ENCODE results near the gene ARPC5.

The ARPC5 gene

GRCh38 chr1:183604815-183605214, 30.8 kb downstream of the ARPC5 start:
- no peaks in the 10 kb centered on the region for H3K4me1 ChIP-seq (ENCODE audit: control insufficient read depth, insufficient read depth, low read length)
- no peaks in the 10 kb centered on the region for H3K36me3 ChIP-seq (ENCODE audit: control insufficient read depth, insufficient read depth, low read length)
- no peaks in the 10 kb centered on the region for H3K9me3 ChIP-seq (ENCODE audit: control insufficient read depth, low read length)
- no peak overlapping the region for H3K4me3 ChIP-seq (ENCODE audit: low read length)
- H3K9ac ChIP-seq (ENCODE audit: low read length), result no peak overlapping the region
- no peaks in the 10 kb centered on the region for H3K27me3 ChIP-seq (ENCODE audit: control insufficient read depth, insufficient read depth, low read length)

- H3K4me3 ChIP-seq (ENCODE audit: low read length), result no peak overlapping the region
These were observed 31.4 kb downstream of the ARPC5 start for GRCh38 chr1:183604038-183604808.

GRCh38 chr1:183602510-183602909, 33.1 kb downstream of the ARPC5 start:
- Histone ChIP-seq H3K36me3 (ENCODE audit: control insufficient read depth, insufficient read depth, low read length) (no peaks in the 10 kb centered on the region), H3K9me3 (ENCODE audit: control insufficient read depth, low read length) (no peaks in the 10 kb centered on the region), H3K9ac (ENCODE audit: low read length) (no peak overlapping the region), H3K27me3 (ENCODE audit: control insufficient read depth, insufficient read depth, low read length) (no peaks in the 10 kb centered on the region), H3K4me1 (ENCODE audit: control insufficient read depth, insufficient read depth, low read length) (no peaks in the 10 kb centered on the region), H3K4me3 (ENCODE audit: low read length) (no peak overlapping the region)

More at GRCh38 chr1:183604038-183604808, 31.4 kb downstream of the ARPC5 start:
- Histone ChIP-seq H3K9me3 (ENCODE audit: control insufficient read depth, low read length) (no peaks in the 10 kb centered on the region), H3K4me1 (ENCODE audit: control insufficient read depth, insufficient read depth, low read length) (no peaks in the 10 kb centered on the region), H3K9ac (ENCODE audit: low read length) (no peak overlapping the region), H3K27me3 (ENCODE audit: control insufficient read depth, insufficient read depth, low read length) (no peaks in the 10 kb centered on the region), H3K36me3 (ENCODE audit: control insufficient read depth, insufficient read depth, low read length) (no peaks in the 10 kb centered on the region)

- Histone ChIP-seq H3K9ac (ENCODE audit: low read length) (no peak overlapping the region), H3K36me3 (ENCODE audit: control insufficient read depth, insufficient read depth, low read length) (no peaks in the 10 kb centered on the region), H3K27me3 (ENCODE audit: control insufficient read depth, insufficient read depth, low read length) (no peaks in the 10 kb centered on the region), H3K9me3 (ENCODE audit: control insufficient read depth, low read length) (no peaks in the 10 kb centered on the region), H3K4me3 (ENCODE audit: low read length) (no peak overlapping the region), H3K4me1 (ENCODE audit: control insufficient read depth, insufficient read depth, low read length) (no peaks in the 10 kb centered on the region)
These were observed 34.9 kb downstream of the ARPC5 start for GRCh38 chr1:183600634-183601033.

- H3K27me3 ChIP-seq (ENCODE audit: control insufficient read depth, insufficient read depth, low read length), result no peaks in the 10 kb centered on the region
- H3K4me3 ChIP-seq (ENCODE audit: low read length), result no peak overlapping the region
- H3K9ac ChIP-seq (ENCODE audit: low read length), result no peak overlapping the region
- H3K4me1 ChIP-seq (ENCODE audit: control insufficient read depth, insufficient read depth, low read length), result no peaks in the 10 kb centered on the region
- H3K36me3 ChIP-seq (ENCODE audit: control insufficient read depth, insufficient read depth, low read length), result no peaks in the 10 kb centered on the region
- no peaks in the 10 kb centered on the region for H3K9me3 ChIP-seq (ENCODE audit: control insufficient read depth, low read length)
These were observed 35.4 kb downstream of the ARPC5 start for GRCh38 chr1:183600136-183600535.

GRCh38 chr1:183598386-183598785, 37.2 kb downstream of the ARPC5 start:
- Histone ChIP-seq H3K4me3 (ENCODE audit: low read length) (no peak overlapping the region), H3K9me3 (ENCODE audit: control insufficient read depth, low read length) (no peaks in the 10 kb centered on the region), H3K9ac (ENCODE audit: low read length) (no peak overlapping the region), H3K27me3 (ENCODE audit: control insufficient read depth, insufficient read depth, low read length) (no peaks in the 10 kb centered on the region), H3K36me3 (ENCODE audit: control insufficient read depth, insufficient read depth, low read length) (no peaks in the 10 kb centered on the region), H3K4me1 (ENCODE audit: control insufficient read depth, insufficient read depth, low read length) (no peaks in the 10 kb centered on the region)

GRCh38 chr1:183597656-183598347, 37.8 kb downstream of the ARPC5 start:
- no peak overlapping the region for H3K9ac ChIP-seq (ENCODE audit: low read length)
- H3K27me3 ChIP-seq (ENCODE audit: control insufficient read depth, insufficient read depth, low read length), result no peaks in the 10 kb centered on the region
- H3K36me3 ChIP-seq (ENCODE audit: control insufficient read depth, insufficient read depth, low read length), result no peaks in the 10 kb centered on the region
- no peak overlapping the region for H3K4me3 ChIP-seq (ENCODE audit: low read length)
- H3K4me1 ChIP-seq (ENCODE audit: control insufficient read depth, insufficient read depth, low read length), result no peaks in the 10 kb centered on the region
- H3K9me3 ChIP-seq (ENCODE audit: control insufficient read depth, low read length), result no peaks in the 10 kb centered on the region

GRCh38 chr1:183596500-183596899, 39.1 kb downstream of the ARPC5 start:
- Histone ChIP-seq H3K4me1 (ENCODE audit: control insufficient read depth, insufficient read depth, low read length) (no peaks in the 10 kb centered on the region), H3K27me3 (ENCODE audit: control insufficient read depth, insufficient read depth, low read length) (no peaks in the 10 kb centered on the region), H3K9me3 (ENCODE audit: control insufficient read depth, low read length) (no peaks in the 10 kb centered on the region), H3K36me3 (ENCODE audit: control insufficient read depth, insufficient read depth, low read length) (no peaks in the 10 kb centered on the region), H3K4me3 (ENCODE audit: low read length) (no peak overlapping the region), H3K9ac (ENCODE audit: low read length) (no peak overlapping the region)

- no peak overlapping the region for H3K4me3 ChIP-seq (ENCODE audit: low read length)
- no peak overlapping the region for H3K9ac ChIP-seq (ENCODE audit: low read length)
- no peaks in the 10 kb centered on the region for H3K9me3 ChIP-seq (ENCODE audit: control insufficient read depth, low read length)
- no peaks in the 10 kb centered on the region for H3K36me3 ChIP-seq (ENCODE audit: control insufficient read depth, insufficient read depth, low read length)
- H3K27me3 ChIP-seq (ENCODE audit: control insufficient read depth, insufficient read depth, low read length), result no peaks in the 10 kb centered on the region
- peaks cover 1% of the 10 kb centered on the region for H3K4me1 ChIP-seq (ENCODE audit: control insufficient read depth, insufficient read depth, low read length)
These were observed 40.0 kb downstream of the ARPC5 start for GRCh38 chr1:183595537-183595936.

- Histone ChIP-seq H3K4me1 (ENCODE audit: control insufficient read depth, insufficient read depth, low read length) (peaks cover 14% of the 10 kb centered on the region), H3K4me3 (ENCODE audit: low read length) (no peak overlapping the region)
These were observed 42.2 kb downstream of the ARPC5 start for GRCh38 chr1:183593356-183593755.

GRCh38 chr1:183592733-183593132, 42.9 kb downstream of the ARPC5 start:
- Histone ChIP-seq H3K27me3 (ENCODE audit: control insufficient read depth, insufficient read depth, low read length) (no peaks in the 10 kb centered on the region), H3K36me3 (ENCODE audit: control insufficient read depth, insufficient read depth, low read length) (no peaks in the 10 kb centered on the region), H3K9ac (ENCODE audit: low read length) (no peak overlapping the region), H3K4me3 (ENCODE audit: low read length) (no peak overlapping the region), H3K4me1 (ENCODE audit: control insufficient read depth, insufficient read depth, low read length) (peaks cover 14% of the 10 kb centered on the region), H3K9me3 (ENCODE audit: control insufficient read depth, low read length) (no peaks in the 10 kb centered on the region)

More at GRCh38 chr1:183593356-183593755, 42.2 kb downstream of the ARPC5 start:
- Histone ChIP-seq H3K9ac (ENCODE audit: low read length) (no peak overlapping the region), H3K36me3 (ENCODE audit: control insufficient read depth, insufficient read depth, low read length) (no peaks in the 10 kb centered on the region), H3K9me3 (ENCODE audit: control insufficient read depth, low read length) (no peaks in the 10 kb centered on the region), H3K27me3 (ENCODE audit: control insufficient read depth, insufficient read depth, low read length) (no peaks in the 10 kb centered on the region)

Measured in mucosa of stomach (tissue), 1 donor.